Measurements from ENCODE around the gene NKD1. TPM values are rescaled to one million over a fixed set of nuclear protein-coding genes. Genes with fewer than 3 reads are reported as not detected.

Gene NKD1
- total RNA-seq, 1 experiment from 2014 or later: 11.4 TPM

GRCh38 chr16:50526249-50526648 lies 21.9 kb upstream of the NKD1 start:
- CTCF ChIA-PET: no interaction called here
- no peak for DNase-seq (ENCODE audit: low read depth, low spot score)
- Histone ChIP-seq H3K27ac (ENCODE audit: low read depth, low read length) (no peak overlapping the region), H4K20me1 (ENCODE audit: insufficient read depth) (no peaks in the 10 kb centered on the region), H2AFZ (ENCODE audit: low read depth, low read length, poor library complexity, severe bottlenecking) (no peak overlapping the region), H3K4me2 (ENCODE audit: low read length) (no peak overlapping the region), H3K27me3 (ENCODE audit: insufficient read depth, low read length) (peaks cover 6% of the 10 kb centered on the region), H3K9ac (ENCODE audit: low read length) (no peak overlapping the region), H3K4me3 (replicated peaks in 1 of 2; ENCODE audit: low read depth in 1 of 2, low read length in 2 of 2) (no peak overlapping the region), H3K4me1 (ENCODE audit: control insufficient read depth in 1 of 2, insufficient read depth in 2 of 2, low read length in 2 of 2) (no peaks in the 10 kb centered on the region), H3K79me2 (ENCODE audit: insufficient read depth, low read length) (no peaks in the 10 kb centered on the region), H3K9me3 (ENCODE audit: control insufficient read depth in 1 of 2, insufficient read depth in 1 of 2, low read depth in 1 of 2, low read length in 2 of 2) (peaks cover 0 to 8% of the 10 kb centered on the region in 2 experiments; a peak in 1 of 4 replicates), H3K36me3 (ENCODE audit: control insufficient read depth in 1 of 2, insufficient read depth in 2 of 2, low read length in 2 of 2) (no peaks in the 10 kb centered on the region), H3K9me2 (ENCODE audit: insufficient read depth) (no peaks in the 10 kb centered on the region)
- no peak for ATAC-seq
- TF ChIP-seq YY1 (IDR thresholded peaks at IDR 0.05; ENCODE audit: extremely low read depth, insufficient replicate concordance, low read depth, low read length) (no peak), EGR1 (IDR thresholded peaks at IDR 0.05; ENCODE audit: low read depth) (no peak), RAD21 (IDR thresholded peaks at IDR 0.05; ENCODE audit: low read depth) (no peak), SRF (IDR thresholded peaks at IDR 0.05; ENCODE audit: low read depth) (no peak), ELF1 (IDR thresholded peaks at IDR 0.05; ENCODE audit: borderline replicate concordance, low read depth) (no peak), EZH2 (IDR thresholded peaks at IDR 0.05) (no peak), TCF7L2 (IDR thresholded peaks at IDR 0.05; ENCODE audit: borderline replicate concordance, extremely low read depth, insufficient read depth, insufficient read length) (no peak), ZNF274 (IDR thresholded peaks at IDR 0.05; ENCODE audit: low read depth, low read length) (no peak), FOSL1 (IDR thresholded peaks at IDR 0.05; ENCODE audit: low read depth) (no peak), POLR2A (IDR thresholded peaks at IDR 0.05; ENCODE audit: borderline replicate concordance, extremely low read depth, insufficient read depth, insufficient read length) (no peak), CBX3 (IDR thresholded peaks at IDR 0.05; ENCODE audit: low read depth) (no peak), SIN3A (IDR thresholded peaks at IDR 0.05; ENCODE audit: low read depth) (no peak), ZBTB33 (IDR thresholded peaks at IDR 0.05; ENCODE audit: extremely low read depth, insufficient replicate concordance, low read length) (no peak), ATF3 (IDR thresholded peaks at IDR 0.05) (no peak), CEBPB (IDR thresholded peaks at IDR 0.05; ENCODE audit: low read depth) (no peak), REST (IDR thresholded peaks at IDR 0.05; ENCODE audit: low read depth) (no peak), MAX (IDR thresholded peaks at IDR 0.05) (no peak), SP1 (IDR thresholded peaks at IDR 0.05; ENCODE audit: low read depth) (no peak)
- no TSS peak for BruUV-seq (replicated peaks)
- POLR2A ChIA-PET: no interaction called here
- RAD21 ChIA-PET (ENCODE audit: low non-redundant PET in 1 of 2, low total read pairs in 2 of 2, uncharacterized antibody in 2 of 2, unreplicated experiment in 2 of 2): no interaction called here
- intact Hi-C loops (cut with micrococcal nuclease): no loop called here
